GM10266 (cell line): Measurements from ENCODE around the gene OR10AD1.
"Not testable (repeated sequence)": the region's sequence is repeated elsewhere in the genome, so short reads cannot be mapped to it uniquely, and the experiment has no call there.

Experiments used
- DNase-seq: peaks from one replicate; pipeline ENCODE4 v3.0.0; 2012; ENCODE audit errors: extremely low spot score
- CTCF ChIP-seq: IDR thresholded peaks from 2 replicates; pipeline ENCODE4 v1.5.1; 2012; ENCODE audit warnings: mild to moderate bottlenecking, low read depth; ENCODE audit not compliant: control insufficient read depth, insufficient read depth; ENCODE audit errors: missing control alignments

Gene OR10AD1

GRCh38 chr12:48203192-48203591 lies at the start of gene OR10AD1:
Gene OR10AD1, minus strand, starts transcription at chr12:48203292. Its CDS starts 0 bp downstream, at chr12:48203292.
- TF ChIP-seq CTCF: no peak
- no peak for DNase-seq

- no peak for DNase-seq
- TF ChIP-seq CTCF: no peak
These were observed 44.3 kb upstream of the OR10AD1 start for GRCh38 chr12:48247181-48247966.

GRCh38 chr12:48237162-48237561 lies 34.1 kb upstream of the OR10AD1 start:
- no peak for DNase-seq
- TF ChIP-seq CTCF: no peak

- DNase-seq: no peak
- no peak for TF ChIP-seq CTCF
These were observed 32.8 kb upstream of the OR10AD1 start for GRCh38 chr12:48235796-48236333.

GRCh38 chr12:48231169-48231958 lies 28.3 kb upstream of the OR10AD1 start:
- DNase-seq: not testable (repeated sequence)

GRCh38 chr12:48224533-48224932 lies 21.4 kb upstream of the OR10AD1 start:
- not testable (repeated sequence) for DNase-seq

- DNase-seq: no peak
- no peak for TF ChIP-seq CTCF
These were observed 18.6 kb upstream of the OR10AD1 start for GRCh38 chr12:48221645-48222044.

- DNase-seq: no peak
- no peak for TF ChIP-seq CTCF
These were observed 17.6 kb upstream of the OR10AD1 start for GRCh38 chr12:48220701-48221100.
